ENCODE data around the gene MAP3K5. TPM values are rescaled to one million over a fixed set of nuclear protein-coding genes. Genes with fewer than 3 reads are reported as not detected.

MAP3K5 gene
- polyA plus RNA-seq, 2 donors: 5.2 to 5.6 TPM

- Histone ChIP-seq H3K4me1 (ENCODE audit: control insufficient read depth in 2 of 2, insufficient read depth in 2 of 2, low read length in 1 of 2) (peaks cover 6 to 9% of the 10 kb centered on the region in 2 donors), H3K9me3 (ENCODE audit: control insufficient read depth in 2 of 2, insufficient read depth in 1 of 2, low read depth in 1 of 2, low read length in 1 of 2) (no peaks in the 10 kb centered on the region), H3K27me3 (ENCODE audit: control insufficient read depth in 1 of 2, insufficient read depth in 2 of 2, low read length in 2 of 2) (no peaks in the 10 kb centered on the region), H3K4me3 (ENCODE audit: low read depth in 1 of 2, low read length in 2 of 2) (no peak overlapping the region), H3K36me3 (ENCODE audit: control insufficient read depth in 2 of 2, insufficient read depth in 2 of 2, low read length in 1 of 2) (no peaks in the 10 kb centered on the region), H3K27ac (ENCODE audit: low read depth in 2 of 2, low read length in 1 of 2) (no peak overlapping the region)
- WGBS, 2 donors: 72 to 81% methylated on average over 1 of the region's 1 CpG
Observed at GRCh38 chr6:136528477-136528876, 263.8 kb downstream of the MAP3K5 start.

GRCh38 chr6:136527831-136528230, 264.4 kb downstream of the MAP3K5 start:
- no peak overlapping the region for H3K4me3 ChIP-seq (ENCODE audit: low read depth in 1 of 2, low read length in 2 of 2)
- WGBS, 2 donors: 71 to 73% methylated on average over 6 of the region's 6 CpGs
- no peaks in the 10 kb centered on the region for H3K27me3 ChIP-seq (ENCODE audit: control insufficient read depth in 1 of 2, insufficient read depth in 2 of 2, low read length in 2 of 2)
- H3K36me3 ChIP-seq (ENCODE audit: control insufficient read depth in 2 of 2, insufficient read depth in 2 of 2, low read length in 1 of 2): no peaks in the 10 kb centered on the region
- H3K4me1 ChIP-seq (ENCODE audit: control insufficient read depth in 2 of 2, insufficient read depth in 2 of 2, low read length in 1 of 2): peaks cover 6 to 9% of the 10 kb centered on the region in 2 donors
- H3K9me3 ChIP-seq (ENCODE audit: control insufficient read depth in 2 of 2, insufficient read depth in 1 of 2, low read depth in 1 of 2, low read length in 1 of 2): no peaks in the 10 kb centered on the region
- H3K27ac ChIP-seq (ENCODE audit: low read depth in 2 of 2, low read length in 1 of 2): no peak overlapping the region

- Histone ChIP-seq H3K4me1 (ENCODE audit: control insufficient read depth in 2 of 2, insufficient read depth in 2 of 2, low read length in 1 of 2) (peaks cover 6 to 9% of the 10 kb centered on the region in 2 donors), H3K36me3 (ENCODE audit: control insufficient read depth in 2 of 2, insufficient read depth in 2 of 2, low read length in 1 of 2) (no peaks in the 10 kb centered on the region), H3K4me3 (ENCODE audit: low read depth in 1 of 2, low read length in 2 of 2) (no peak overlapping the region), H3K9me3 (ENCODE audit: control insufficient read depth in 2 of 2, insufficient read depth in 1 of 2, low read depth in 1 of 2, low read length in 1 of 2) (no peaks in the 10 kb centered on the region), H3K27me3 (ENCODE audit: control insufficient read depth in 1 of 2, insufficient read depth in 2 of 2, low read length in 2 of 2) (no peaks in the 10 kb centered on the region), H3K27ac (ENCODE audit: low read depth in 2 of 2, low read length in 1 of 2) (peak overlapping the region in 1 of 2 donors; percentile 4)
- 46 to 55% methylated on average over 4 of the region's 4 CpGs for WGBS, 2 donors
Observed at GRCh38 chr6:136526937-136527336, 265.3 kb downstream of the MAP3K5 start.

DNA sequence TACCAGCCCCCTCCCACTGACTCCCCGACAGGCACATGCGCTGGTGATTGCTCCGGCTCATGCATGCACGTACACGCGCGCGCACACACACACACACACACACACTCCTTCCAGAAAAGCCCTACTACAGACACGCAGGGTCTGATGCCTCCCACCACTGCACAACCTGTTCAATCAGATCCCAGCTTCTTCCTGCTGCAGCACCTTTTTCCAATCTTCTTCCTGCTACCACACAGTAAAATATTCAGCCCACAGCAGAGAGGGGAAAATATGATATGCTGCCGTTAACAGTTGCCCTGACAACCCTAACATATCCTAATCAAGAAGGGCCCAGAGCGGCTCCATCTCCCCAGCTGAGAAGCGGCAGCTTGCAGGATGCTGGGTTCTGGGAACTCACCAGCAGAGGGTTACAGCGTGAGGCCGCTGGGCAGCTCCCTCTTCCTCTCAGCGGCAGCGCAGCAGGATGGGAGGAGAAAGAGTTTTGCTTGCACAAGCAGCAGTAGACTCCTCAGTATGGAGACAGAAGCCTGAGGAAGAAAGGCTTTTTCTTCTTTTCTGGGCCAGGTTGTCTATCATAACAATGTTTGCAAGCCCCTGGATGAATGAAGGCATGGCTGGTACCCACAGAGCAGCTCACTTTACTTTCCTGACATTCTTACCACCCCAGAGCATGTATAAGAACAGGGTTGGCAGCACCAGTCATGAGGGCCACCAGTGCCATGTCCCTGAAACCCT, 265.9 kb downstream of the MAP3K5 start:
- Histone ChIP-seq H3K27me3 (ENCODE audit: control insufficient read depth in 1 of 2, insufficient read depth in 2 of 2, low read length in 2 of 2) (no peaks in the 10 kb centered on the region), H3K9me3 (ENCODE audit: control insufficient read depth in 2 of 2, insufficient read depth in 1 of 2, low read depth in 1 of 2, low read length in 1 of 2) (no peaks in the 10 kb centered on the region), H3K4me3 (ENCODE audit: low read depth in 1 of 2, low read length in 2 of 2) (no peak overlapping the region), H3K4me1 (ENCODE audit: control insufficient read depth in 2 of 2, insufficient read depth in 2 of 2, low read length in 1 of 2) (peaks cover 6 to 9% of the 10 kb centered on the region in 2 donors), H3K36me3 (ENCODE audit: control insufficient read depth in 2 of 2, insufficient read depth in 2 of 2, low read length in 1 of 2) (no peaks in the 10 kb centered on the region), H3K27ac (ENCODE audit: low read depth in 2 of 2, low read length in 1 of 2) (no peak overlapping the region)
- WGBS, 2 donors: 19 to 41% methylated on average over 16 of the region's 16 CpGs

DNA sequence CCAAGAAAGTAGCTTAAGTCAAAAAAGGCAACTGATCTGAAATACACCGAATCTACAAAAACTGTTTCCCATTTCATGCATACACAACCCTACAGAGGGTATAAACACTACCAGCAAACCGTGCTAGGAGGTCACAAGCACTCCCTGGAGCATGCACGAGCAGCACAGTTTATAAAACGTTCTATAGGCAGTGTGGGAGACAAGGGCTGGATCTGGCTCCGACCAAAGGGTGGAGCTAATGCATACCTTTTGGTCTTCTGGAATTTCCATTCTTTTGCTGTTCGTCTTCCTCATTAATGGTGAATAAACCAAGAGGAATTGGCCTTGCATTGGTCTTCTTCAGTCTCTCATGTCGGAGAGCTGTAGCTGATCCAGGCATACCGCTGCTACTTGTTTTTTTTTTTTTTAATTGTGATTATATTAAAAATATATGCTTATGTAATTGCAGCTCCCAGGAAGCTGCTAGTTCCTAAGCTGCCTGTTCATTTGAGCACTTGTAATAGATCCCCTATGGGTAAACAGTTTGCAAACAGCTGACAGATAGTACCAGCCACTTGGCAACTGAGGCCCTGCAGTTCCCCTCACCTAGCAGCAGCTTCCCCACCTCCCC, 266.6 kb downstream of the MAP3K5 start:
- no peak overlapping the region for H3K27ac ChIP-seq (ENCODE audit: low read depth in 2 of 2, low read length in 1 of 2)
- H3K36me3 ChIP-seq (ENCODE audit: control insufficient read depth in 2 of 2, insufficient read depth in 2 of 2, low read length in 1 of 2): no peaks in the 10 kb centered on the region
- no peaks in the 10 kb centered on the region for H3K9me3 ChIP-seq (ENCODE audit: control insufficient read depth in 2 of 2, insufficient read depth in 1 of 2, low read depth in 1 of 2, low read length in 1 of 2)
- 34 to 43% methylated on average over 8 of the region's 8 CpGs for WGBS, 2 donors
- peaks cover 6 to 12% of the 10 kb centered on the region in 2 donors for H3K4me1 ChIP-seq (ENCODE audit: control insufficient read depth in 2 of 2, insufficient read depth in 2 of 2, low read length in 1 of 2)
- H3K27me3 ChIP-seq (ENCODE audit: control insufficient read depth in 1 of 2, insufficient read depth in 2 of 2, low read length in 2 of 2): no peaks in the 10 kb centered on the region
- no peak overlapping the region for H3K4me3 ChIP-seq (ENCODE audit: low read depth in 1 of 2, low read length in 2 of 2)

DNA sequence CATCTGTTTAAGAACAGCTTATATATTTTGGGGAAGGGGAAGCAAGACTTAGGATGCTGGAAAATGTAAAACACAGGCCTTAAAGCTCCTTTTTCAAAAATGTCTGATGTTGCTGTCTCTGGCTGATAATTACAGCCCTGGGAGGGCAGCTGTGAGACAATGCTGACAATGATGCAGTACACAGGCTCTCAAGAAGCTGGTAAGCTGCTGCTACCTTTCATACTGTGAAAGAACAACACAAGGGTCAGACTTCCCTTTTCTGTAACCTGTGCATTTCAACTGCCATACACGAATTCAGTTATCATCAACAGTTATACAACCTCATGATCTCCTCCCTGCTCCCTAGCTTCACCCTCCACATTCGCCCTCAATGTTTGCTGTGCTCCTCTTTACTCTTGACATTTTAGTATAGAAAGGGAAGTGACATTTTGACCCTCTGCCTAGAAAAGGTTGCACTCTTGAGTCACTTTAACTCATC, 267.3 kb downstream of the MAP3K5 start:
- H3K4me1 ChIP-seq (ENCODE audit: control insufficient read depth in 2 of 2, insufficient read depth in 2 of 2, low read length in 1 of 2): peaks cover 8 to 13% of the 10 kb centered on the region in 2 donors
- no peaks in the 10 kb centered on the region for H3K9me3 ChIP-seq (ENCODE audit: control insufficient read depth in 2 of 2, insufficient read depth in 1 of 2, low read depth in 1 of 2, low read length in 1 of 2)
- 65 to 77% methylated on average over 2 of the region's 2 CpGs for WGBS, 2 donors
- H3K4me3 ChIP-seq (ENCODE audit: low read depth in 1 of 2, low read length in 2 of 2): no peak overlapping the region
- H3K36me3 ChIP-seq (ENCODE audit: control insufficient read depth in 2 of 2, insufficient read depth in 2 of 2, low read length in 1 of 2): no peaks in the 10 kb centered on the region
- no peaks in the 10 kb centered on the region for H3K27me3 ChIP-seq (ENCODE audit: control insufficient read depth in 1 of 2, insufficient read depth in 2 of 2, low read length in 2 of 2)
- H3K27ac ChIP-seq (ENCODE audit: low read depth in 2 of 2, low read length in 1 of 2): no peak overlapping the region

DNA sequence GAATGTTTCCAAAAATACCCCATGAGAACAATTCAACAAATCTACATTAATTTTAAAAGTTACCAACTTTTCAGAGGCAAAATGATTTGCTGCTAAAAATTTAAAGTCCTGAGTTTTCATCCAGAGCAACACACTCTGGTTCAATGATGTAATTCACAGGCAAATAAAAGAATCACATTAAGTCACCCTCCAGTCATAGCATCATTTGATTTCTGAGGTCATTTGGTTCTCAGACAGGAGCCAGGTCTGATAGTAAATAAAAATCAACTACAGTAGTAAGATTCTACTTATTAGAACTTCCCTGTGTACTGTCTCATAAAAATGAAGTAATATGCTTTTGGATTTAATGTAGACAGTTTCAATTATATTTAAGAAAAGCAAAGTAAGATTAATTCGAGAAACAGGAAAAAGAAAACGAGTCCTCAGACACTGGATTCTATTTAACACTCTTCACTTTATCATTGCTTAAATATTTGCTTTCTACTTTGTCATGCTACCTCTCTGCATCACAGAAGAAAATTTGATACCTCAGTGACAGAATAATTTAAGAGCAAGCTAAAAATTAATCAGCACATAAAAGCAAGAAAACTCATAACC, 267.8 kb downstream of the MAP3K5 start:
- Histone ChIP-seq H3K36me3 (ENCODE audit: control insufficient read depth in 2 of 2, insufficient read depth in 2 of 2, low read length in 1 of 2) (no peaks in the 10 kb centered on the region), H3K9me3 (ENCODE audit: control insufficient read depth in 2 of 2, insufficient read depth in 1 of 2, low read depth in 1 of 2, low read length in 1 of 2) (no peaks in the 10 kb centered on the region)
- WGBS, 2 donors: 46 to 71% methylated on average over 2 of the region's 2 CpGs

DNA sequence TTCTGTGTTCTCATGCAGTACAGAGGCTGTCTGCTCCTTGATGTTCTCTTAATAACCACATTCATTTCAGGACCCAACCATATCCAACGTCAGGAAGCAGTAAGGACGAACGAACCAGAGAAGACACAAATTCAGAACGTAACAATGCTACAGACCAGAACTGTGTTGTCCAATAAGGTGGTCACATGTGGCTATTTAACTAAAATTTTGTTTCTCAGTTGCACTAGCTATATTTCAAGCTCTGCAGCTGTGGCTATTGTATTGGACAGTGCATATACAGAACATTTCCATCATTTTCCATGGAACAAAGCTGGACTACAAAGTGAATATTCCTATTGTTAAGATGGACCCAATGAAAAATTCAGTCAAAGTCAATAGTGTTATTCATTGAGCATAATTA, 269.1 kb downstream of the MAP3K5 start:
- H3K27ac ChIP-seq (ENCODE audit: low read depth in 2 of 2, low read length in 1 of 2): no peak overlapping the region
- no peaks in the 10 kb centered on the region for H3K9me3 ChIP-seq (ENCODE audit: control insufficient read depth in 2 of 2, insufficient read depth in 1 of 2, low read depth in 1 of 2, low read length in 1 of 2)
- no peaks in the 10 kb centered on the region for H3K27me3 ChIP-seq (ENCODE audit: control insufficient read depth in 1 of 2, insufficient read depth in 2 of 2, low read length in 2 of 2)
- H3K4me3 ChIP-seq (ENCODE audit: low read depth in 1 of 2, low read length in 2 of 2): no peak overlapping the region
- WGBS, 2 donors: 84 to 93% methylated on average over 4 of the region's 4 CpGs
- H3K36me3 ChIP-seq (ENCODE audit: control insufficient read depth in 2 of 2, insufficient read depth in 2 of 2, low read length in 1 of 2): no peaks in the 10 kb centered on the region
- peaks cover 8 to 13% of the 10 kb centered on the region in 2 donors for H3K4me1 ChIP-seq (ENCODE audit: control insufficient read depth in 2 of 2, insufficient read depth in 2 of 2, low read length in 1 of 2)

More for the DNA sequence above, 267.8 kb downstream of the MAP3K5 start:
- Histone ChIP-seq H3K27me3 (ENCODE audit: control insufficient read depth in 1 of 2, insufficient read depth in 2 of 2, low read length in 2 of 2) (no peaks in the 10 kb centered on the region), H3K4me3 (ENCODE audit: low read depth in 1 of 2, low read length in 2 of 2) (no peak overlapping the region), H3K4me1 (ENCODE audit: control insufficient read depth in 2 of 2, insufficient read depth in 2 of 2, low read length in 1 of 2) (peaks cover 8 to 13% of the 10 kb centered on the region in 2 donors), H3K27ac (ENCODE audit: low read depth in 2 of 2, low read length in 1 of 2) (no peak overlapping the region)

- H3K4me3 ChIP-seq (ENCODE audit: low read depth in 1 of 2, low read length in 2 of 2): no peak overlapping the region
- H3K27ac ChIP-seq (ENCODE audit: low read depth in 2 of 2, low read length in 1 of 2): no peak overlapping the region
- H3K36me3 ChIP-seq (ENCODE audit: control insufficient read depth in 2 of 2, insufficient read depth in 2 of 2, low read length in 1 of 2): no peaks in the 10 kb centered on the region
- no peaks in the 10 kb centered on the region for H3K27me3 ChIP-seq (ENCODE audit: control insufficient read depth in 1 of 2, insufficient read depth in 2 of 2, low read length in 2 of 2)
- no peaks in the 10 kb centered on the region for H3K9me3 ChIP-seq (ENCODE audit: control insufficient read depth in 2 of 2, insufficient read depth in 1 of 2, low read depth in 1 of 2, low read length in 1 of 2)
- 91 to 95% methylated on average over 3 of the region's 3 CpGs for WGBS, 2 donors
- peaks cover 8 to 13% of the 10 kb centered on the region in 2 donors for H3K4me1 ChIP-seq (ENCODE audit: control insufficient read depth in 2 of 2, insufficient read depth in 2 of 2, low read length in 1 of 2)
Observed at GRCh38 chr6:136522636-136523035, 269.6 kb downstream of the MAP3K5 start.

Data from esophagus (tissue), 2 donors.